ENCODE measurements around the gene HMGXB4. TPM values are rescaled to one million over a fixed set of nuclear protein-coding genes. Genes with fewer than 3 reads are reported as not detected.
A peak's percentile ranks its signal among the peaks of the same experiment; 100 is the strongest.

HMGXB4 gene
- total and polyA plus RNA-seq, 9 of the 15 experiments (the other 6 are each of a cell fraction or from before 2014, with no cell fraction given): 9.9 to 31.4 (median 24.8) TPM

- peaks cover 5% of the 10 kb centered on the region; the same call in 2 of the 3 replicates for H3K36me3 ChIP-seq (ENCODE audit: control insufficient read depth, insufficient read depth, low read length)
- H3K9me3 ChIP-seq (replicated peaks; ENCODE audit: control insufficient read depth, insufficient read depth, low read depth, low read length): no peaks in the 10 kb centered on the region
- H4K20me1 ChIP-seq (replicated peaks; ENCODE audit: control insufficient read depth, insufficient read depth, low read length): no peaks in the 10 kb centered on the region
- TF ChIP-seq RBM25 (IDR thresholded peaks at IDR 0.05; ENCODE audit: low read depth, low read length, severe bottlenecking) (peak; percentile 20), GATAD2A (IDR thresholded peaks at IDR 0.05) (no peak), ZBTB33 (CRISPR knock-in tag; IDR thresholded peaks at IDR 0.05) (peak; percentile 79), DEAF1 (CRISPR knock-in tag; IDR thresholded peaks at IDR 0.05) (no peak), BCOR (IDR thresholded peaks at IDR 0.05) (0 out of 2 replicates have a peak, but pooled peaks have one; percentile 13)
- H2AFZ ChIP-seq (ENCODE audit: low read depth, low read length): no peak overlapping the region
- H3K79me2 ChIP-seq (ENCODE audit: control insufficient read depth, insufficient read depth, low read length): no peaks in the 10 kb centered on the region
- intact Hi-C loops (cut with micrococcal nuclease) (no loop called here), in situ Hi-C loops (cut with MboI) (no loop called here)
- no peak overlapping the region for H3K9ac ChIP-seq (ENCODE audit: insufficient read depth in 1 of 2, low read depth in 2 of 2, low read length in 2 of 2)
- H3K27ac ChIP-seq (ENCODE audit: extremely low read depth, low read depth, low read length): no peak overlapping the region
- 80% methylated on average over 10 of the region's 19 CpGs for WGBS (ENCODE audit: insufficient coverage, low coverage, missing lambda C conversion rate)
- BruUV-seq (replicated peaks): no TSS peak
- ChIA-PET CTCF (ENCODE audit: low intra/inter-chr PET ratio) (no interaction called here), POLR2A (interaction anchor here (0.6 kb wide), 1 partner anchor 72 kb away, joined by 3 read pairs; no protein-coding TSS in a partner anchor)
- H3K9me1 ChIP-seq (ENCODE audit: control insufficient read depth, insufficient read depth, low read length): no peaks in the 10 kb centered on the region
- ATAC-seq (no peak), FAIRE-seq (no peak), DNase-seq (ENCODE audit: extremely low read depth in 1 of 4, low spot score in 3 of 4) (no peak)
- H3K4me3 ChIP-seq: no peak overlapping the region
- H3K27me3 ChIP-seq (ENCODE audit: control insufficient read depth in 2 of 2, insufficient read depth in 2 of 2, low read length in 2 of 2): no peaks in the 10 kb centered on the region
- peaks cover 0 to 6% of the 10 kb centered on the region in 2 experiments; a peak in 1 of 5 replicates for H3K4me1 ChIP-seq (replicated peaks in 1 of 2; ENCODE audit: control insufficient read depth in 2 of 2, insufficient read depth in 2 of 2, low read length in 2 of 2)
- no peak overlapping the region for H3K4me2 ChIP-seq (ENCODE audit: insufficient read depth, low read length)
Observed at GRCh38 chr22:35341090-35341874, 84.0 kb downstream of the HMGXB4 start.
